Mammary epithelial cell (primary cell): ENCODE data around the gene TREH.

Experiments used
- EZH2 ChIP-seq: IDR thresholded peaks from 2 replicates; pipeline ENCODE4 v1.6.1; 2012; ENCODE audit warnings: low read length, inconsistent platforms, borderline replicate concordance
- TF ChIP-seq, protein P1 (sequence below), 2 donors: IDR thresholded peaks in 1 of 2; conservative IDR thresholded peaks in 1 of 2; 2 replicates each; pipeline ENCODE4 v1.5.1; 2011 to 2012; ENCODE audit warnings: inconsistent platforms in 2 of 2, low read length in 2 of 2, mild to moderate bottlenecking in 2 of 2, control low read depth in 1 of 2, low read depth in 1 of 2; ENCODE audit not compliant: insufficient read depth in 1 of 2; ENCODE audit errors: extremely low read depth in 1 of 2

DNA sequence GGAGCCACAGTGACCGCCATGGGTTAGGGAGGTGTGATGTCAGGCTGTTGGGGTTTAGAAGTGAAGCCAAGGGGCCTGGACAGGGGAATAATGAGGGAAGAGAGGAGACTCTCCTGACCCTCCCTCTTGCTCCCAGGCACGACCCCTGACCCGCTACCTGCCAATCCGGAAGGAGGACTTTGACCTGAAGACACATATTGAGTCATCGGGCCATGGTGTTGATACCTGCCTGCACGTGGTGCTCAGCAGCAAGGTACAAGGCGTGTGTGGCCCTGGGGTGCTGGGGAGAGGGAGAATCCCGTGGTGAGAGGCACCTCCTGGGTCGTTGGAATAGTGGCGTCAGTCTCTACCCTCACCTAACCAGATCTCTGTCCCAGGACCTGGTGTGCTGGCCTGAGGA is 29.5 kb downstream of the TREH start:
- TF ChIP-seq, protein P1, sequence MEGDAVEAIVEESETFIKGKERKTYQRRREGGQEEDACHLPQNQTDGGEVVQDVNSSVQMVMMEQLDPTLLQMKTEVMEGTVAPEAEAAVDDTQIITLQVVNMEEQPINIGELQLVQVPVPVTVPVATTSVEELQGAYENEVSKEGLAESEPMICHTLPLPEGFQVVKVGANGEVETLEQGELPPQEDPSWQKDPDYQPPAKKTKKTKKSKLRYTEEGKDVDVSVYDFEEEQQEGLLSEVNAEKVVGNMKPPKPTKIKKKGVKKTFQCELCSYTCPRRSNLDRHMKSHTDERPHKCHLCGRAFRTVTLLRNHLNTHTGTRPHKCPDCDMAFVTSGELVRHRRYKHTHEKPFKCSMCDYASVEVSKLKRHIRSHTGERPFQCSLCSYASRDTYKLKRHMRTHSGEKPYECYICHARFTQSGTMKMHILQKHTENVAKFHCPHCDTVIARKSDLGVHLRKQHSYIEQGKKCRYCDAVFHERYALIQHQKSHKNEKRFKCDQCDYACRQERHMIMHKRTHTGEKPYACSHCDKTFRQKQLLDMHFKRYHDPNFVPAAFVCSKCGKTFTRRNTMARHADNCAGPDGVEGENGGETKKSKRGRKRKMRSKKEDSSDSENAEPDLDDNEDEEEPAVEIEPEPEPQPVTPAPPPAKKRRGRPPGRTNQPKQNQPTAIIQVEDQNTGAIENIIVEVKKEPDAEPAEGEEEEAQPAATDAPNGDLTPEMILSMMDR (conservative IDR thresholded peaks at IDR 0.05 in 1 of 2, IDR thresholded peaks at IDR 0.05 in 1 of 2; ENCODE audit: extremely low read depth in 1 of 2, insufficient read depth in 1 of 2, low read depth in 1 of 2, low read length in 2 of 2): no peak
- no peak for TF ChIP-seq EZH2
